Esophagus muscularis mucosa (tissue), 4 donors: Measurements from ENCODE around the gene TNFSF12. TPM values are rescaled to one million over a fixed set of nuclear protein-coding genes. Genes with fewer than 3 reads are reported as not detected.

Source experiments
- DNase-seq: peaks from one replicate; pipeline ENCODE4 v3.0.0-alpha.2; 2017; ENCODE audit errors: extremely low spot score
- H3K27ac ChIP-seq, 4 donors: fragments of 200-600 bp; sonication (generic); replicated peaks in 1 of 4; 1 replicate in 3 of 4; 2 replicates in 1 of 4; pipeline ENCODE4 v1.5.1; 2016 to 2019; ENCODE audit warnings: mild to moderate bottlenecking in 1 of 4
- H3K27me3 ChIP-seq, 4 donors: fragments of 200-600 bp; sonication (generic); one replicate each; pipeline versions ENCODE4 v1.5.1 to v1.6.0; 2016 to 2019
- H3K36me3 ChIP-seq, 4 donors: fragments of 200-600 bp; sonication (generic); one replicate each; pipeline ENCODE4 v1.5.1; 2016 to 2019
- H3K4me1 ChIP-seq, 4 donors: fragments of 200-600 bp; sonication (generic); one replicate each; pipeline ENCODE4 v1.5.1; 2016 to 2019
- H3K4me3 ChIP-seq, 4 donors: fragments of 200-600 bp; sonication (generic); 1 replicate in 2 of 4; 2 replicates in 2 of 4; pipeline ENCODE4 v1.5.1; 2016 to 2019; ENCODE audit warnings: mild to moderate bottlenecking in 4 of 4, moderate library complexity in 1 of 4
- H3K9me3 ChIP-seq, 4 donors: fragments of 200-600 bp; sonication (generic); 1 replicate in 3 of 4; 2 replicates in 1 of 4; pipeline ENCODE4 v1.5.1; 2016 to 2019
- CTCF ChIP-seq, 3 experiments: fragments of 200-600 bp in 2 of 3; fragments of 450-650 bp in 1 of 3; sonication (generic) in 2 of 3; IDR thresholded peaks; one replicate each; pipeline ENCODE4 v1.5.1; 2017 to 2019; ENCODE audit warnings: antibody characterized with exemption in 3 of 3, mild to moderate bottlenecking in 2 of 3, moderate library complexity in 1 of 3
- EP300 ChIP-seq: sonication (generic); formaldehyde crosslinking; IDR thresholded peaks from one replicate; pipeline ENCODE4 v1.6.1; 2017; ENCODE audit warnings: antibody characterized with exemption
- POLR2A ChIP-seq: fragments of 450-650 bp; IDR thresholded peaks from one replicate; pipeline ENCODE4 v1.6.1; 2017; ENCODE audit warnings: antibody characterized with exemption, moderate library complexity, mild to moderate bottlenecking, low read depth
- POLR2AphosphoS5 ChIP-seq, 2 donors: sonication (generic); formaldehyde crosslinking; IDR thresholded peaks; one replicate each; pipeline ENCODE4 v1.6.1; 2017; ENCODE audit warnings: antibody characterized with exemption in 2 of 2
- WGBS: methylation state at CpG from one replicate; pipeline ENCODE4 v1.1.5; 2018; 5-methylcytosine and 5-hydroxymethylcytosine counted together
- intact Hi-C: fragments of 100-400 bp; cut with DNase I; formaldehyde crosslinking; loops from one replicate; pipeline ENCODE4 v1.15.1; 2023
- total RNA-seq, 4 donors: library from RNA; depleted of rRNA; stranded (reverse); fragments of >200 nt; gene quantifications; one replicate each; pipeline versions ENCODE4 v1.1.0 to v1.2.1, GENCODE V29; 2016

Gene TNFSF12
- total RNA-seq, 4 donors from 2014 or later, result 102 to 136 (median 122) TPM

- DNase-seq, result no peak
- intact Hi-C loops, result no loop called here
- Histone ChIP-seq H3K9me3 (no peaks in the 10 kb centered on the region), H3K4me3 (peak overlapping the region; percentile 55 to 72 (median 66)), H3K36me3 (peaks cover 11 to 33% (median 29%) of the 10 kb centered on the region in 4 donors), H3K27ac (peak overlapping the region; percentile 88 to 94 (median 90)), H3K4me1 (peaks cover 46 to 94% (median 89%) of the 10 kb centered on the region in 4 donors), H3K27me3 (no peaks in the 10 kb centered on the region)
- 95% methylated on average over 21 of the region's 36 CpGs for WGBS
- TF ChIP-seq POLR2AphosphoS5 (IDR thresholded peaks at IDR 0.05), result no peak
- TF ChIP-seq EP300, result no peak
- no peak for TF ChIP-seq CTCF (IDR thresholded peaks at IDR 0.05)
- TF ChIP-seq POLR2A, result no peak
Measured at GRCh38 chr17:7582396-7583252, 33.8 kb downstream of the TNFSF12 start.

- 6% methylated on average over 58 of the region's 69 CpGs for WGBS
- Histone ChIP-seq H3K4me3 (peak within 1 kb of the TSS; percentile 55 to 72 (median 66)), H3K36me3 (peaks cover 2 to 29% (median 24%) of the 10 kb centered on the region in 4 donors), H3K27ac (peak within 1 kb of the TSS; percentile 88 to 94 (median 90)), H3K4me1 (peaks cover 54 to 94% (median 90%) of the 10 kb centered on the region in 4 donors), H3K9me3 (no peaks in the 10 kb centered on the region), H3K27me3 (no peaks in the 10 kb centered on the region)
- DNase-seq, result peak; percentile 99
- intact Hi-C loops, result no loop called here
- no peak for TF ChIP-seq EP300
- peak in 1 of 3 experiments; percentile 32 for TF ChIP-seq CTCF (IDR thresholded peaks at IDR 0.05)
- TF ChIP-seq POLR2AphosphoS5 (IDR thresholded peaks at IDR 0.05), result peak; percentile 76 to 94
- TF ChIP-seq POLR2A, result peak; percentile 40
Measured at GRCh38 chr17:7583253-7584109, 34.6 kb downstream of the TNFSF12 start, which contains the start of gene MPDU1. TSS of gene MPDU1 (plus strand) at chr17:7583852. CDS start at chr17:7583863, 11 bp downstream.

- Histone ChIP-seq H3K4me3 (no peak overlapping the region), H3K9me3 (no peaks in the 10 kb centered on the region), H3K27me3 (no peaks in the 10 kb centered on the region), H3K4me1 (peaks cover 51 to 81% (median 76%) of the 10 kb centered on the region in 4 donors), H3K27ac (peak overlapping the region; percentile 78 to 86 (median 83)), H3K36me3 (peaks cover 8 to 29% (median 27%) of the 10 kb centered on the region in 4 donors)
- intact Hi-C loops, result no loop called here
- DNase-seq, result no peak
- no peak for TF ChIP-seq POLR2AphosphoS5 (IDR thresholded peaks at IDR 0.05)
- no peak for TF ChIP-seq EP300
- TF ChIP-seq POLR2A, result no peak
- peak in 1 of 3 experiments; percentile 17 for TF ChIP-seq CTCF (IDR thresholded peaks at IDR 0.05)
- 68% methylated on average over 9 of the region's 9 CpGs for WGBS
Measured at GRCh38 chr17:7586673-7587419, 38.0 kb downstream of the TNFSF12 start.

- Histone ChIP-seq H3K4me3 (peak overlapping the region in 3 of 4 donors; percentile 61 to 64 (median 63)), H3K27ac (peak overlapping the region; percentile 78 to 86 (median 83)), H3K36me3 (peaks cover 15 to 36% (median 34%) of the 10 kb centered on the region in 4 donors), H3K27me3 (no peaks in the 10 kb centered on the region), H3K9me3 (no peaks in the 10 kb centered on the region), H3K4me1 (peaks cover 44 to 74% (median 68%) of the 10 kb centered on the region in 4 donors)
- WGBS, result 68% methylated on average over 10 of the region's 12 CpGs
- intact Hi-C loops, result loop anchor here (2.0 kb wide), 1 partner anchor 73 kb away; no protein-coding TSS in a partner anchor
- DNase-seq, result no peak
- TF ChIP-seq POLR2AphosphoS5 (IDR thresholded peaks at IDR 0.05) (peak in 1 of 2 donors; percentile 12), POLR2A (no peak)
Measured at GRCh38 chr17:7587420-7588151, 38.7 kb downstream of the TNFSF12 start.
